Neuronal stem cell (in vitro differentiated cells): Measurements from ENCODE around the gene VPS26C.

Experiments used
- DNase-seq: peaks from one replicate; pipeline ENCODE4 v3.0.0-alpha.2; 2013; ENCODE audit warnings: low spot score
- H2AFZ ChIP-seq: one replicate; pipeline ENCODE4 v1.6.1; 2013; ENCODE audit warnings: mild to moderate bottlenecking, low read length, inconsistent platforms
- H2AK5ac ChIP-seq: 2 replicates; pipeline ENCODE4 v1.6.1; 2013; ENCODE audit warnings: low read depth, mild to moderate bottlenecking, inconsistent platforms, low read length, moderate library complexity, mixed read lengths
- H2BK120ac ChIP-seq: 2 replicates; pipeline ENCODE4 v1.6.1; 2013; ENCODE audit warnings: low read depth, mild to moderate bottlenecking, inconsistent platforms, low read length, moderate library complexity, mixed read lengths
- H2BK12ac ChIP-seq: one replicate; pipeline ENCODE4 v1.6.1; 2013; ENCODE audit warnings: low read length, inconsistent platforms
- H2BK15ac ChIP-seq: 2 replicates; pipeline ENCODE4 v1.6.1; 2013; ENCODE audit warnings: mild to moderate bottlenecking, low read length, inconsistent platforms, mixed read lengths
- H2BK5ac ChIP-seq: one replicate; pipeline ENCODE4 v1.6.1; 2013; ENCODE audit warnings: inconsistent platforms, mild to moderate bottlenecking, low read length, moderate library complexity
- H3K14ac ChIP-seq: one replicate; pipeline ENCODE4 v1.6.1; 2013; ENCODE audit warnings: low read length, inconsistent platforms
- H3K18ac ChIP-seq: 2 replicates; pipeline ENCODE4 v1.6.1; 2013; ENCODE audit warnings: low read length, inconsistent platforms
- H3K23ac ChIP-seq: 2 replicates; pipeline ENCODE4 v1.6.1; 2013; ENCODE audit warnings: low read depth, mild to moderate bottlenecking, mixed read lengths, low read length, inconsistent platforms; ENCODE audit not compliant: poor library complexity
- H3K27ac ChIP-seq: replicated peaks from 3 replicates; pipeline ENCODE4 v1.5.1; 2013; ENCODE audit warnings: low read length, inconsistent platforms
- H3K27me3 ChIP-seq, 3 experiments: 2 replicates each; pipeline ENCODE4 v1.6.1; 2013; ENCODE audit warnings: low read length in 3 of 3, mild to moderate bottlenecking in 2 of 3, inconsistent platforms in 1 of 3, low read depth in 1 of 3, mixed read lengths in 1 of 3, moderate library complexity in 1 of 3; ENCODE audit not compliant: control insufficient read depth in 3 of 3, insufficient read depth in 3 of 3
- H3K36me3 ChIP-seq, 2 donors: replicated peaks in 1 of 2; 2 replicates each; pipeline ENCODE4 v1.6.1; 2013; ENCODE audit warnings: low read length in 2 of 2; ENCODE audit not compliant: control insufficient read depth in 2 of 2, insufficient read depth in 2 of 2
- H3K4ac ChIP-seq: 2 replicates; pipeline ENCODE4 v1.6.1; 2013; ENCODE audit warnings: inconsistent platforms, mild to moderate bottlenecking, low read length, moderate library complexity
- H3K4me1 ChIP-seq, 2 donors: 1 replicate in 1 of 2; 2 replicates in 1 of 2; pipeline ENCODE4 v1.6.1; 2013; ENCODE audit warnings: low read length in 2 of 2, low read depth in 1 of 2; ENCODE audit not compliant: control insufficient read depth in 2 of 2, insufficient read depth in 1 of 2
- H3K4me2 ChIP-seq: one replicate; pipeline ENCODE4 v1.6.1; 2013; ENCODE audit warnings: mild to moderate bottlenecking, low read length, inconsistent platforms; ENCODE audit not compliant: insufficient read depth, poor library complexity, severe bottlenecking
- H3K4me3 ChIP-seq, 2 donors: 2 replicates each; pipeline ENCODE4 v1.5.1; 2013; ENCODE audit warnings: low read length in 2 of 2, mild to moderate bottlenecking in 2 of 2, inconsistent platforms in 1 of 2, moderate library complexity in 1 of 2
- H3K79me1 ChIP-seq: one replicate; pipeline ENCODE4 v1.6.1; 2013; ENCODE audit warnings: low read depth, mild to moderate bottlenecking, inconsistent platforms, low read length, moderate library complexity
- H3K9ac ChIP-seq: one replicate; pipeline ENCODE4 v1.6.1; 2013; ENCODE audit warnings: mild to moderate bottlenecking, low read depth, low read length, inconsistent platforms; ENCODE audit not compliant: poor library complexity
- H3K9me3 ChIP-seq, 2 donors: replicated peaks in 1 of 2; 2 replicates each; pipeline versions ENCODE3 to v1.6.1; 2013; ENCODE audit warnings: low read length in 2 of 2, mild to moderate bottlenecking in 2 of 2, inconsistent platforms in 1 of 2, low read depth in 1 of 2, mixed read lengths in 1 of 2, moderate library complexity in 1 of 2; ENCODE audit not compliant: control insufficient read depth in 2 of 2, insufficient read depth in 1 of 2
- H4K8ac ChIP-seq: one replicate; pipeline ENCODE4 v1.6.1; 2013; ENCODE audit warnings: low read depth, mild to moderate bottlenecking, inconsistent platforms, low read length, moderate library complexity
- H4K91ac ChIP-seq: one replicate; pipeline ENCODE4 v1.6.1; 2013; ENCODE audit warnings: low read length, low read depth, mild to moderate bottlenecking, inconsistent platforms; ENCODE audit not compliant: poor library complexity
- WGBS, 2 donors: extraction: QIAGEN DNeasy Blood & Tissue Kit; methylation state at CpG; one replicate each; pipeline ENCODE4 v1.1.7; 2013; ENCODE audit warnings: missing lambda C conversion rate in 2 of 2, mixed read lengths in 1 of 2; ENCODE audit not compliant: insufficient read length in 2 of 2, insufficient replicate concordance in 1 of 2; ENCODE audit errors: extremely low coverage in 2 of 2; 5-methylcytosine and 5-hydroxymethylcytosine counted together

VPS26C gene

GRCh38 chr21:37202221-37203110, 64.7 kb downstream of the VPS26C start:
- no peak overlapping the region for H3K23ac ChIP-seq
- no peak overlapping the region for H3K4me3 ChIP-seq
- peaks cover 2% of the 10 kb centered on the region for H3K79me1 ChIP-seq
- no peak overlapping the region for H2BK5ac ChIP-seq
- no peak overlapping the region for H4K91ac ChIP-seq
- H3K27ac ChIP-seq, result no peak overlapping the region
- H3K9ac ChIP-seq, result no peak overlapping the region
- peaks cover 0 to 2% (median 0%) of the 10 kb centered on the region in 3 experiments for H3K27me3 ChIP-seq
- H3K14ac ChIP-seq, result no peak overlapping the region
- H2AK5ac ChIP-seq, result no peak overlapping the region
- H3K36me3 ChIP-seq, result peaks cover 21 to 74% of the 10 kb centered on the region in 2 donors
- H2BK15ac ChIP-seq, result no peak overlapping the region
- no CpG with 5 or more reads among the region's 14 CpGs for WGBS, 2 donors
- no peak overlapping the region for H2AFZ ChIP-seq
- peak overlapping the region; percentile 27 for H3K18ac ChIP-seq
- H3K4me1 ChIP-seq, result peaks cover 0 to 4% of the 10 kb centered on the region in 2 donors
- H3K4me2 ChIP-seq, result no peak overlapping the region
- H2BK12ac ChIP-seq, result no peak overlapping the region
- DNase-seq, result no peak
- H4K8ac ChIP-seq, result no peak overlapping the region
- peaks cover 1 to 15% of the 10 kb centered on the region in 2 donors for H3K9me3 ChIP-seq
- H2BK120ac ChIP-seq, result no peak overlapping the region
- H3K4ac ChIP-seq, result no peak overlapping the region

GRCh38 chr21:37200641-37201480, 66.3 kb downstream of the VPS26C start:
- no peak overlapping the region for H3K18ac ChIP-seq
- no peak overlapping the region for H3K9ac ChIP-seq
- H2BK120ac ChIP-seq, result no peak overlapping the region
- no peak overlapping the region for H2AFZ ChIP-seq
- peaks cover 2% of the 10 kb centered on the region for H3K79me1 ChIP-seq
- no CpG with 5 or more reads among the region's 16 CpGs for WGBS, 2 donors
- no peak overlapping the region for H3K23ac ChIP-seq
- no peak overlapping the region for H4K8ac ChIP-seq
- H2AK5ac ChIP-seq, result no peak overlapping the region
- peaks cover 0 to 4% of the 10 kb centered on the region in 2 donors for H3K4me1 ChIP-seq
- no peak overlapping the region for H3K14ac ChIP-seq
- no peak overlapping the region for H2BK15ac ChIP-seq
- H3K9me3 ChIP-seq, result peaks cover 1 to 15% of the 10 kb centered on the region in 2 donors
- no peak overlapping the region for H2BK12ac ChIP-seq
- H3K4ac ChIP-seq, result no peak overlapping the region
- H4K91ac ChIP-seq, result no peak overlapping the region
- DNase-seq, result no peak
- no peak overlapping the region for H3K27ac ChIP-seq
- peaks cover 25 to 90% of the 10 kb centered on the region in 2 donors for H3K36me3 ChIP-seq
- no peak overlapping the region for H3K4me3 ChIP-seq
- H3K27me3 ChIP-seq, result peaks cover 0 to 2% (median 0%) of the 10 kb centered on the region in 3 experiments
- H3K4me2 ChIP-seq, result no peak overlapping the region
- H2BK5ac ChIP-seq, result no peak overlapping the region

GRCh38 chr21:37199057-37199924, 67.8 kb downstream of the VPS26C start:
- H3K4me3 ChIP-seq, result no peak overlapping the region
- no peak for DNase-seq
- no peak overlapping the region for H4K91ac ChIP-seq
- H3K14ac ChIP-seq, result no peak overlapping the region
- H2AK5ac ChIP-seq, result no peak overlapping the region
- H4K8ac ChIP-seq, result no peak overlapping the region
- peaks cover 1 to 13% of the 10 kb centered on the region in 2 donors for H3K9me3 ChIP-seq
- H3K36me3 ChIP-seq, result peaks cover 30 to 98% of the 10 kb centered on the region in 2 donors
- peaks cover 0 to 2% (median 0%) of the 10 kb centered on the region in 3 experiments for H3K27me3 ChIP-seq
- no peak overlapping the region for H3K4ac ChIP-seq
- H3K9ac ChIP-seq, result no peak overlapping the region
- no peak overlapping the region for H2BK5ac ChIP-seq
- no peak overlapping the region for H2BK15ac ChIP-seq
- H2BK120ac ChIP-seq, result no peak overlapping the region
- no CpG with 5 or more reads among the region's 11 CpGs for WGBS, 2 donors
- H3K4me1 ChIP-seq, result peaks cover 0 to 4% of the 10 kb centered on the region in 2 donors
- H3K79me1 ChIP-seq, result peaks cover 4% of the 10 kb centered on the region
- no peak overlapping the region for H3K27ac ChIP-seq
- H3K18ac ChIP-seq, result no peak overlapping the region
- H2BK12ac ChIP-seq, result no peak overlapping the region
- H3K4me2 ChIP-seq, result no peak overlapping the region
- H2AFZ ChIP-seq, result no peak overlapping the region
- H3K23ac ChIP-seq, result no peak overlapping the region
